Measurements from ENCODE around the gene AGTR1.

DNA sequence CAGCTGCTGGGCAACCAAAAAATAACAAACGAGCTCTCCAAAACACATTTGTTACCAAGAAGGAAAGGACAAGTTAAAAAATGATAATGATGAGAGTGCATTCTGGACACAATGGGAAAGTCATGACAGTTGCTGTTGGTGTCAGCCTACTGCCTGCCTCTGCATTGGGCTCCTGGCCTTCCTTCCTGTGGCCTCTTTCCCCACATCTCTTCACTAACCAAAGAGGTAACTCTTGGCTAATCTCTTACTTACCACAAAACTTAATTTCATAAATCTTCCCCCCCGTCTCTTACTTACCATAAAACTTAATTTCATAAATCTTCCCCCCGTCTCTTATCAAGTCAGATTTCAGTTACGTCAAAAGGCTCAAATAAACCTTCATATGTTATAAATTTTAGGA, 58.6 kb downstream of the AGTR1 start:
- TF ChIP-seq, protein P1, sequence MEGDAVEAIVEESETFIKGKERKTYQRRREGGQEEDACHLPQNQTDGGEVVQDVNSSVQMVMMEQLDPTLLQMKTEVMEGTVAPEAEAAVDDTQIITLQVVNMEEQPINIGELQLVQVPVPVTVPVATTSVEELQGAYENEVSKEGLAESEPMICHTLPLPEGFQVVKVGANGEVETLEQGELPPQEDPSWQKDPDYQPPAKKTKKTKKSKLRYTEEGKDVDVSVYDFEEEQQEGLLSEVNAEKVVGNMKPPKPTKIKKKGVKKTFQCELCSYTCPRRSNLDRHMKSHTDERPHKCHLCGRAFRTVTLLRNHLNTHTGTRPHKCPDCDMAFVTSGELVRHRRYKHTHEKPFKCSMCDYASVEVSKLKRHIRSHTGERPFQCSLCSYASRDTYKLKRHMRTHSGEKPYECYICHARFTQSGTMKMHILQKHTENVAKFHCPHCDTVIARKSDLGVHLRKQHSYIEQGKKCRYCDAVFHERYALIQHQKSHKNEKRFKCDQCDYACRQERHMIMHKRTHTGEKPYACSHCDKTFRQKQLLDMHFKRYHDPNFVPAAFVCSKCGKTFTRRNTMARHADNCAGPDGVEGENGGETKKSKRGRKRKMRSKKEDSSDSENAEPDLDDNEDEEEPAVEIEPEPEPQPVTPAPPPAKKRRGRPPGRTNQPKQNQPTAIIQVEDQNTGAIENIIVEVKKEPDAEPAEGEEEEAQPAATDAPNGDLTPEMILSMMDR (optimal IDR thresholded peaks at IDR 0.05 in 1 of 3, IDR thresholded peaks at IDR 0.05 in 1 of 3, conservative IDR thresholded peaks at IDR 0.05 in 1 of 3; ENCODE audit: extremely low read depth in 1 of 3, insufficient read depth in 2 of 3, low read length in 3 of 3): no peak
- no peak for TF ChIP-seq EZH2 (IDR thresholded peaks at IDR 0.05; ENCODE audit: low read length)
